ENCODE data around the gene CACNG8.
"Not testable (repeated sequence)": the region's sequence is repeated elsewhere in the genome, so short reads cannot be mapped to it uniquely, and the experiment has no call there.

DNA sequence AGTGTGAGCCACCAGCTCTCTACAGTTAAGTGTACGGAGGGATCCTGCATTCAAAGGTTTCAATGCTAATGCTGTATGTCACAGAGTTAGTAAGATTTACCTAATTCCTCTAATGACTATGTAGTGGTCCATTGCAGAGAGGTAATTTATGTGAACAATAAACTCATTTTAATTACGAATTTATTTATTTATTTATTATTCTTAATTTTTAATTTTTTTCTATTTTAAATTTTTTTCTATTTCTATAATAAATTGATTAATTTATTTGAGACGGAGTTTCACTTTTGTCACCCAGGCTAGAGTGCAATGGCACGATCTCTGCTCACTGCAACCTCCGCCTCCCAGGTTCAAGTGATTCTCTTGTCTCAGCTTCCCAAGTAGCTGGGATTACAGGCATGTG lies 14.1 kb upstream of the CACNG8 start:
- TF ChIP-seq, protein P1, sequence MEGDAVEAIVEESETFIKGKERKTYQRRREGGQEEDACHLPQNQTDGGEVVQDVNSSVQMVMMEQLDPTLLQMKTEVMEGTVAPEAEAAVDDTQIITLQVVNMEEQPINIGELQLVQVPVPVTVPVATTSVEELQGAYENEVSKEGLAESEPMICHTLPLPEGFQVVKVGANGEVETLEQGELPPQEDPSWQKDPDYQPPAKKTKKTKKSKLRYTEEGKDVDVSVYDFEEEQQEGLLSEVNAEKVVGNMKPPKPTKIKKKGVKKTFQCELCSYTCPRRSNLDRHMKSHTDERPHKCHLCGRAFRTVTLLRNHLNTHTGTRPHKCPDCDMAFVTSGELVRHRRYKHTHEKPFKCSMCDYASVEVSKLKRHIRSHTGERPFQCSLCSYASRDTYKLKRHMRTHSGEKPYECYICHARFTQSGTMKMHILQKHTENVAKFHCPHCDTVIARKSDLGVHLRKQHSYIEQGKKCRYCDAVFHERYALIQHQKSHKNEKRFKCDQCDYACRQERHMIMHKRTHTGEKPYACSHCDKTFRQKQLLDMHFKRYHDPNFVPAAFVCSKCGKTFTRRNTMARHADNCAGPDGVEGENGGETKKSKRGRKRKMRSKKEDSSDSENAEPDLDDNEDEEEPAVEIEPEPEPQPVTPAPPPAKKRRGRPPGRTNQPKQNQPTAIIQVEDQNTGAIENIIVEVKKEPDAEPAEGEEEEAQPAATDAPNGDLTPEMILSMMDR (IDR thresholded peaks at IDR 0.05; ENCODE audit: poor library complexity), result not testable (repeated sequence)
- TF ChIP-seq EZH2 (IDR thresholded peaks at IDR 0.05; ENCODE audit: borderline replicate concordance), result not testable (repeated sequence)

All from hepatocyte (in vitro differentiated cells).